ENCODE measurements around the gene KDM2B.

Gene KDM2B

DNA sequence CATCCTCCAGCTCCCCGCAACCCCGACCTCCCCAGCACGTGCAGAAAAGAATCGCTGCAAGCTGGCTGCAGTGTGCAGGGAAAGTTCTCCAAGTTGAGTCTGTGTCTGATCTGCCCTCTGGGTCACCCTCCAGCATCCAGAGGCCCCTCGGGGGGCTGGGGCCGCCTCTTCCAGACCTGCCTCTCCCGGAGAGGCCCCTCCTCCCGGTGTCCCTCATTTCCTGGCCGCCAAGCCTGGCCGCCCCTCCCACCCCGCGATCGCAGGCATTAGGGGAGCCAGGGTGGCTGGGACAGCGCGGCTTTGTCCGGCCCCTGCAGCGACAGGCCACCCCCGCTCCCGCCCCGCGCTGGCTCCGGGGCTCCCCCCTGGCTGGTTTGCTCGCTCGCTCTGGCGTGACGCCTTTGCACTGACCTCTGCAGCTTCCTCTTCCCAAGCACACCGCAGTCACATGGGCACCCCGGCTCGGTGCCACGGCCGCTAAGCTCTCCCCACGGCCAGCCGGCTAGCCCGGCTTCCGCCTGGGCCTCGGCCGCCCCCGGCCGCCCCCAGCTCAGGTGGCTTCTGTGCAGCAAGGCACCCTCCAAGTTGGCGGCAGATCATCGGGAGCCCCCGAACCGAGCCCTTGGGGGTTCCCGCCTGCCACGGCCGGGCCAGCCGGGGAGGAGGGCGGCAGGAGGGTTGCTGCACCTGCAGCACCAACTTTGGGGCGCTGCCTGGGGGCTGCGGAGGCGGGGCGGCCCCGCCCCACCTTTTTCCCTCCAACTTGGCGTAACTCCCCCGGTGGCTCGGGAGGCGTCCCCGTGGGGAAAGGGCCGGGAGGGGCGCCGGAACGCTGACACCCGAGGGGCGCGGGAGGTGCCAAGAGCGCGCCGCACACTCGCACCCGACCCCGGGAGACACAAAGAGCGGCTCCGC lies 43.7 kb downstream of the KDM2B start:
- peaks cover 56% of the 10 kb centered on the region for H3K4me1 ChIP-seq (ENCODE audit: low read length)
- TF ChIP-seq CTCF (IDR thresholded peaks at IDR 0.05; ENCODE audit: low read depth, low read length) = no peak
- no peak for TF ChIP-seq EZH2phosphoT487 (IDR thresholded peaks at IDR 0.05; ENCODE audit: low read depth)
- H3K4me2 ChIP-seq (ENCODE audit: low read length) = peak overlapping the region; percentile 96
- H2AFZ ChIP-seq (ENCODE audit: low read depth, low read length) = no peak overlapping the region
- peak overlapping the region; percentile 94 for H3K27ac ChIP-seq (ENCODE audit: low read length)
- H3K4me3 ChIP-seq (ENCODE audit: low read length) = peak overlapping the region; percentile 76
- no peaks in the 10 kb centered on the region for H3K27me3 ChIP-seq (ENCODE audit: low read depth, low read length)
- H3K9ac ChIP-seq (ENCODE audit: low read length) = peak overlapping the region; percentile 96
- H3K79me2 ChIP-seq (ENCODE audit: low read length) = peaks cover 82% of the 10 kb centered on the region
- peaks cover 9% of the 10 kb centered on the region for H4K20me1 ChIP-seq (ENCODE audit: insufficient read depth, low read length)
- H3K36me3 ChIP-seq (replicated peaks; ENCODE audit: low read depth, low read length) = peaks cover 29% of the 10 kb centered on the region
- H3K9me3 ChIP-seq (ENCODE audit: insufficient read depth, low read length) = no peaks in the 10 kb centered on the region

DNA sequence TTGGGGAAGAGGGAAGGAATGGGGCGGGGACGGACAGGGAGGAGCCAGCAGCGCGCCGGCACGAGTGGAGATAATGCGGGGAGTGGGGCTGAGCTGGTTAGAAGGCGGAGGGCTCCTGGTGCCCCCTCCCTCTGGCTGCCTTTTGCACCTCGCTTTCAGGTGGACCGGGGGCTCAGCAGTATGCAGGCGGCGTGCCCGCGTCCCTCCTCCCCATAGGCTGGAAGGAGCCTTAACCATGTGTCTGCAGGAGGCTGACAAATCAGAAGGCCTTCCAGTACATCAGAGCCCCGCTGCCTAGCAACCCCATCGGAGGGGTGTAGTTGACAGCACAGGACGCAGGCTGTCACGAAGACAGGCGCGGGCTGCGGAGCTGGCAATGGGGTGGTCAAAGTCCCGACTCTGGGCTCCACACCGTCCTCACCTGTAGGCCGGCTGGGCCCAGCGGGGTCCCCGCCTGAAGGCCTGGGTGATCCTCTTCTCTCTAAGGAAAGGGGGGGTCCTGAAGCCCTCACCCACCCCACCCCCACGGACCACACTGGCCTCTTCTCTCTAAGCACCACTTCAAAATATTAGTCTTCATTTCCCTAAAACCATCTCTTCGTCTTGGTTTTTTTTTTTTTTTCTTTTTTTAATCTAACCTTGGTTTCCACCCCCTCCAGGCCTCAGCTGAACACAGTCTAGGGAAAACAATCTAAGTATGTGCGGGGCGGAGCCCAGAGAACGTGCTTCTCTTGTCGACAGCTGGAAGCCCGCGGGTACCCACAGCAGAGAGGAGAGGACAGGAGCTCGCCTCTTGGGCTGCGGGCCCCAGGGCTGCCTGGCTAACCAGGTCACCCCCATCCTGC lies 44.5 kb downstream of the KDM2B start:
- Histone ChIP-seq H3K79me2 (ENCODE audit: low read length) (peaks cover 83% of the 10 kb centered on the region), H3K9me3 (ENCODE audit: insufficient read depth, low read length) (no peaks in the 10 kb centered on the region), H3K4me2 (ENCODE audit: low read length) (peak overlapping the region; percentile 96), H3K9ac (ENCODE audit: low read length) (peak overlapping the region; percentile 96), H3K27ac (ENCODE audit: low read length) (peak overlapping the region; percentile 94), H4K20me1 (ENCODE audit: insufficient read depth, low read length) (peaks cover 17% of the 10 kb centered on the region), H2AFZ (ENCODE audit: low read depth, low read length) (no peak overlapping the region), H3K4me1 (ENCODE audit: low read length) (peaks cover 57% of the 10 kb centered on the region), H3K27me3 (ENCODE audit: low read depth, low read length) (no peaks in the 10 kb centered on the region), H3K4me3 (ENCODE audit: low read length) (peak overlapping the region; percentile 76), H3K36me3 (replicated peaks; ENCODE audit: low read depth, low read length) (peaks cover 29% of the 10 kb centered on the region)
- TF ChIP-seq CTCF (IDR thresholded peaks at IDR 0.05; ENCODE audit: low read depth, low read length) = no peak
- TF ChIP-seq EZH2phosphoT487 (IDR thresholded peaks at IDR 0.05; ENCODE audit: low read depth) = no peak

DNA sequence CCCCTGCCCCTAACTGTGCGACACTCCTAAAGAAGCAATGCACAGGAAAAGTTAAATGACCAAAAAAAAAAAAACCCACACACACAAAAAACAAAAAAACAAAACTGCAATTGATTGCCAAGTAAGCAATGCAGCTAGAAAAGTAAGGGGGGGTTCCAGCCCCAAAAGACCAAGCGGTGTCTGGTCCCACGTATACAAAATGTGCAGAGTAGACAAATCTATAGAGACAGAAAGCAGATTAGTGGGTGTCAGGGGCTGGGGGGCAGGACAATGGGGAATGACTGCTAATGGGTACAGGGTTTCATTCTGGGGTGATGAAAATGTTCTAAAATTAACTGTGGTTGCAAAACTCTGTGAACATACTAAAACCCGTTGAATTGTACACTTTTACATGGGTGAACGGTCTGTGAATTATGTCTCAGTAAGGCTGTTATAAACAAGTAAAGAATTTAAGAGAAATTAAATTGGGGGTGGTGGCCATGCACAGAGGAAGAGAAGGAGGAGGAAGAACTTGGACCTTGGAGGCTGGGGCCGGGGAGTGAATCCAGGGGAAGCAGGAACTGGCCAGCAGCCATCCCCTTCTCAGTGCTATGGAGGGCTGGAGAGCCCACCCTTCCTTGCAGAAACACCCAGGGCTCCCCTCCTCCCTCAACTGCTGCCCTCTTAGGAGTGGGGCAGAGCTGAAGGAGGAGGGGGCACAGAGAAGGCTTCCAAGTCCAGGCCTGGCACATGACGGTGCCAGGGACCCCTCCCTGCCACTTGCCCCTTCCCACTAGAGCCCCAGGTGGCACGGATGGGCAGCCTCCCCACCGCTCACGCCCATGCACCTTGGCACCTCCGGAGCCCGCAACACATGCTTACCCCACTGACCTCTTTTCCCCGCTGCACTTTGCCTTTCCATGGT lies 45.4 kb downstream of the KDM2B start:
- H4K20me1 ChIP-seq (ENCODE audit: insufficient read depth, low read length) = peaks cover 26% of the 10 kb centered on the region
- H3K9ac ChIP-seq (ENCODE audit: low read length) = peak overlapping the region; percentile 96
- TF ChIP-seq CTCF (IDR thresholded peaks at IDR 0.05; ENCODE audit: low read depth, low read length) = no peak
- no peak for TF ChIP-seq EZH2phosphoT487 (IDR thresholded peaks at IDR 0.05; ENCODE audit: low read depth)
- peak overlapping the region; percentile 94 for H3K27ac ChIP-seq (ENCODE audit: low read length)
- H3K4me3 ChIP-seq (ENCODE audit: low read length) = peak overlapping the region; percentile 76
- no peaks in the 10 kb centered on the region for H3K9me3 ChIP-seq (ENCODE audit: insufficient read depth, low read length)
- H3K36me3 ChIP-seq (replicated peaks; ENCODE audit: low read depth, low read length) = peaks cover 37% of the 10 kb centered on the region
- H3K27me3 ChIP-seq (ENCODE audit: low read depth, low read length) = no peaks in the 10 kb centered on the region
- peaks cover 91% of the 10 kb centered on the region for H3K79me2 ChIP-seq (ENCODE audit: low read length)
- no peak overlapping the region for H2AFZ ChIP-seq (ENCODE audit: low read depth, low read length)
- H3K4me2 ChIP-seq (ENCODE audit: low read length) = peak overlapping the region; percentile 96
- H3K4me1 ChIP-seq (ENCODE audit: low read length) = peaks cover 66% of the 10 kb centered on the region

Data from OCI-LY3 (cell line).